CD14-positive monocyte (primary cell): ENCODE data around the gene CDCP2. TPM values are rescaled to one million over a fixed set of nuclear protein-coding genes. Genes with fewer than 3 reads are reported as not detected.

ENCODE experiments used
- DNase-seq, 3 donors: peaks; one replicate each; pipeline ENCODE4 v3.0.0-alpha.2; 2011 to 2022
- H2AFZ ChIP-seq: 2 replicates; pipeline ENCODE4 v1.6.0; 2012; ENCODE audit warnings: mild to moderate bottlenecking, low read depth, low read length, inconsistent platforms; ENCODE audit not compliant: insufficient read depth, poor library complexity, severe bottlenecking
- H3K27ac ChIP-seq, 2 donors: 1 replicate in 1 of 2; 2 replicates in 1 of 2; pipeline ENCODE4 v1.5.1; 2012 to 2013; ENCODE audit warnings: low read length in 2 of 2, control low read depth in 1 of 2, inconsistent platforms in 1 of 2, low read depth in 1 of 2, mild to moderate bottlenecking in 1 of 2
- H3K27me3 ChIP-seq, 2 donors: one replicate each; pipeline versions ENCODE4 v1.6.0 to v1.6.1; 2011 to 2013; ENCODE audit warnings: low read length in 2 of 2; ENCODE audit not compliant: control insufficient read depth in 2 of 2, insufficient read depth in 2 of 2
- H3K36me3 ChIP-seq, 2 donors: replicated peaks in 1 of 2; 1 replicate in 1 of 2; 2 replicates in 1 of 2; pipeline versions ENCODE4 v1.5.1 to v1.6.1; 2012 to 2013; ENCODE audit warnings: low read length in 2 of 2, control low read depth in 1 of 2, inconsistent platforms in 1 of 2, mild to moderate bottlenecking in 1 of 2; ENCODE audit not compliant: insufficient read depth in 2 of 2, control insufficient read depth in 1 of 2
- H3K4me1 ChIP-seq, 2 donors: 1 replicate in 1 of 2; 2 replicates in 1 of 2; pipeline versions ENCODE4 v1.5.1 to v1.6.1; 2012 to 2013; ENCODE audit warnings: low read length in 2 of 2, control low read depth in 1 of 2, inconsistent platforms in 1 of 2, mild to moderate bottlenecking in 1 of 2, moderate library complexity in 1 of 2; ENCODE audit not compliant: insufficient read depth in 2 of 2, control insufficient read depth in 1 of 2
- H3K4me2 ChIP-seq: replicated peaks from 2 replicates; pipeline ENCODE3; 2012; ENCODE audit warnings: low read length, moderate library complexity, mild to moderate bottlenecking; ENCODE audit not compliant: poor library complexity, severe bottlenecking; ENCODE audit errors: extremely low read depth
- H3K4me3 ChIP-seq, 3 experiments: fragments of 200-600 bp in 1 of 3; sonication (generic) in 1 of 3; replicated peaks in 1 of 3; 1 replicate in 2 of 3; 2 replicates in 1 of 3; pipeline ENCODE4 v1.5.1; 2011 to 2013; ENCODE audit warnings: low read length in 3 of 3, mild to moderate bottlenecking in 3 of 3, control low read depth in 2 of 3, low read depth in 2 of 3, inconsistent platforms in 1 of 3, moderate library complexity in 1 of 3
- H3K79me2 ChIP-seq: 2 replicates; pipeline ENCODE4 v1.6.0; 2012; ENCODE audit warnings: mild to moderate bottlenecking, control low read depth, inconsistent platforms, low read length, moderate library complexity; ENCODE audit not compliant: insufficient read depth
- H3K9ac ChIP-seq: 2 replicates; pipeline ENCODE4 v1.6.0; 2017; ENCODE audit warnings: low read length, mild to moderate bottlenecking; ENCODE audit not compliant: insufficient read depth, poor library complexity, severe bottlenecking
- H3K9me3 ChIP-seq, 2 donors: replicated peaks in 1 of 2; 1 replicate in 1 of 2; 2 replicates in 1 of 2; pipeline versions ENCODE4 v1.5.1 to v1.6.1; 2012 to 2013; ENCODE audit warnings: low read length in 2 of 2, control low read depth in 1 of 2; ENCODE audit not compliant: control insufficient read depth in 1 of 2, insufficient read depth in 1 of 2
- H4K20me1 ChIP-seq: 2 replicates; pipeline ENCODE4 v1.6.0; 2012; ENCODE audit warnings: mild to moderate bottlenecking, low read length, control low read depth, moderate library complexity; ENCODE audit not compliant: insufficient read depth
- H3K27ac Mint-ChIP-seq, 7 donors: one replicate each; pipeline ENCODE4 v1.8.0; 2020; ENCODE audit warnings: mild to moderate bottlenecking in 7 of 7, mixed read lengths in 7 of 7, moderate library complexity in 6 of 7, inconsistent platforms in 2 of 7
- H3K27me3 Mint-ChIP-seq, 3 donors: one replicate each; pipeline ENCODE4 v1.8.0; 2021 to 2022; ENCODE audit warnings: low read depth in 3 of 3, mild to moderate bottlenecking in 3 of 3, mixed read lengths in 3 of 3, moderate library complexity in 3 of 3, inconsistent platforms in 1 of 3
- H3K36me3 Mint-ChIP-seq, 2 donors: one replicate each; pipeline ENCODE4 v1.8.0; 2020; ENCODE audit warnings: mixed read lengths in 2 of 2, inconsistent platforms in 1 of 2, mild to moderate bottlenecking in 1 of 2
- H3K4me1 Mint-ChIP-seq: one replicate; pipeline ENCODE4 v1.8.0; 2020; ENCODE audit warnings: mild to moderate bottlenecking, mixed read lengths
- H3K4me3 Mint-ChIP-seq, 2 donors: one replicate each; pipeline ENCODE4 v1.8.0; 2020; ENCODE audit warnings: mild to moderate bottlenecking in 2 of 2, mixed read lengths in 2 of 2, moderate library complexity in 1 of 2
- H3K9me3 Mint-ChIP-seq, 7 donors: one replicate each; pipeline ENCODE4 v1.8.0; 2020 to 2022; ENCODE audit warnings: mixed read lengths in 7 of 7, mild to moderate bottlenecking in 6 of 7, moderate library complexity in 6 of 7, inconsistent platforms in 2 of 7
- WGBS: methylation state at CpG from one replicate; pipeline ENCODE4 v1.1.5; 2013; ENCODE audit warnings: missing lambda C conversion rate; ENCODE audit not compliant: insufficient coverage; 5-methylcytosine and 5-hydroxymethylcytosine counted together
- intact Hi-C, 2 donors: fragments of 100-400 bp; cut with micrococcal nuclease; formaldehyde crosslinking; loops; one replicate each; pipeline versions ENCODE4 v1.15.0 to v1.15.1; 2023
- polyA plus RNA-seq, 3 donors: library from polyadenylated mRNA; depleted of rRNA in 1 of 3; unstranded in 2 of 3; stranded (reverse) in 1 of 3; fragments of 300-500 nt in 2 of 3; fragments of >200 nt in 1 of 3; fragmentation: Illumina TruSeq in 2 of 3; gene quantifications; 1 replicate in 2 of 3; 2 replicates in 1 of 3; pipeline ENCODE4 v1.2.3, GENCODE V29; 2012 to 2021
- TF ChIP-seq, protein P1 (sequence below): fragments of 200-600 bp; IDR thresholded peaks from one replicate; pipeline ENCODE4 v1.8.0; 2022; ENCODE audit warnings: antibody characterized with exemption, mild to moderate bottlenecking

CDCP2 gene
- polyA plus RNA-seq, 3 donors, result 0.09 TPM; not detected in 2

DNA sequence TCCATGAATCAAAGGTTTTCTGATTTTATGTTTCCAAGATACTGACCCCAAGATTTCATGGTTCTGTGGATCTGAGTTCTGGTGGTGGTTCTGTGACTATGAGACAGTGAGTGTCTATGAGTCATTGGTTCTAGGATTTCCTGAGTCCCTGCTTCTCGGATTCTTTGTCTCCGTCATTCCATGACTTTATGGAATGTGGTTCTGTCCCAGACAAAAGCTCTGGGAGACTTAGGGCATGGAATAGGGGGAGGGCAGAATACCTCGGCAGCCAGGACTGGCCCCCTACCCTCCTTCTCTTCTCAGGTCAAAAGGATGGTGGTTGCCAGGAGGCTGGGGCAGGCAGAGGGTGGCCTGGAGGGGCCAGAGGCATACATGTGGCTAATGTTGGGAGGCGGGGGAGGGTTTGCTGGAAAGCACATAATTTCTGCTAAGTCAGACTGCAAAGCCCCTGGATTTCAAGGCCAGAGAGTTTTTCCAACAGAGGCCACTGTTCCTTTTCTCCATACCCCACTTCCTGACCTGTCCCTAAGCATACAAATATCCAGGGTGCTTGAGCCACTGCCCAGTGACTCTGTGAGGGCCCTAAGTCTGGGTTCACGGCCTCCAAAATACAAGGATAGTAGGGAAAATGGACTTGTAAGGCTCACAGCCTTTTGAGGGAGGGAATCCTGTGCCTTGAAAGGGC lies 17.2 kb downstream of the CDCP2 start:
- no peaks in the 10 kb centered on the region for H3K27me3 ChIP-seq
- TF ChIP-seq, protein P1, sequence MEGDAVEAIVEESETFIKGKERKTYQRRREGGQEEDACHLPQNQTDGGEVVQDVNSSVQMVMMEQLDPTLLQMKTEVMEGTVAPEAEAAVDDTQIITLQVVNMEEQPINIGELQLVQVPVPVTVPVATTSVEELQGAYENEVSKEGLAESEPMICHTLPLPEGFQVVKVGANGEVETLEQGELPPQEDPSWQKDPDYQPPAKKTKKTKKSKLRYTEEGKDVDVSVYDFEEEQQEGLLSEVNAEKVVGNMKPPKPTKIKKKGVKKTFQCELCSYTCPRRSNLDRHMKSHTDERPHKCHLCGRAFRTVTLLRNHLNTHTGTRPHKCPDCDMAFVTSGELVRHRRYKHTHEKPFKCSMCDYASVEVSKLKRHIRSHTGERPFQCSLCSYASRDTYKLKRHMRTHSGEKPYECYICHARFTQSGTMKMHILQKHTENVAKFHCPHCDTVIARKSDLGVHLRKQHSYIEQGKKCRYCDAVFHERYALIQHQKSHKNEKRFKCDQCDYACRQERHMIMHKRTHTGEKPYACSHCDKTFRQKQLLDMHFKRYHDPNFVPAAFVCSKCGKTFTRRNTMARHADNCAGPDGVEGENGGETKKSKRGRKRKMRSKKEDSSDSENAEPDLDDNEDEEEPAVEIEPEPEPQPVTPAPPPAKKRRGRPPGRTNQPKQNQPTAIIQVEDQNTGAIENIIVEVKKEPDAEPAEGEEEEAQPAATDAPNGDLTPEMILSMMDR, result no peak
- H3K4me1 ChIP-seq, result no peaks in the 10 kb centered on the region
- H3K4me2 ChIP-seq, result no peak overlapping the region
- no peak for DNase-seq
- no peaks in the 10 kb centered on the region for H4K20me1 ChIP-seq
- H3K4me3 ChIP-seq, result no peak overlapping the region
- no peak overlapping the region for H3K27ac ChIP-seq
- Mint-ChIP-seq H3K36me3 (no peaks in the 10 kb centered on the region), H3K4me1 (no peaks in the 10 kb centered on the region), H3K27ac (no peak overlapping the region), H3K27me3 (peaks cover 0 to 1% (median 0%) of the 10 kb centered on the region in 3 donors), H3K9me3 (peaks cover 0 to 3% (median 0%) of the 10 kb centered on the region in 7 donors), H3K4me3 (no peak overlapping the region)
- no peaks in the 10 kb centered on the region for H3K36me3 ChIP-seq
- intact Hi-C loops, result no loop called here
- H3K9ac ChIP-seq, result no peak overlapping the region
- no peak overlapping the region for H2AFZ ChIP-seq
- H3K79me2 ChIP-seq, result no peaks in the 10 kb centered on the region
- no peaks in the 10 kb centered on the region for H3K9me3 ChIP-seq
- 100% methylated on average over 1 of the region's 5 CpGs for WGBS

DNA sequence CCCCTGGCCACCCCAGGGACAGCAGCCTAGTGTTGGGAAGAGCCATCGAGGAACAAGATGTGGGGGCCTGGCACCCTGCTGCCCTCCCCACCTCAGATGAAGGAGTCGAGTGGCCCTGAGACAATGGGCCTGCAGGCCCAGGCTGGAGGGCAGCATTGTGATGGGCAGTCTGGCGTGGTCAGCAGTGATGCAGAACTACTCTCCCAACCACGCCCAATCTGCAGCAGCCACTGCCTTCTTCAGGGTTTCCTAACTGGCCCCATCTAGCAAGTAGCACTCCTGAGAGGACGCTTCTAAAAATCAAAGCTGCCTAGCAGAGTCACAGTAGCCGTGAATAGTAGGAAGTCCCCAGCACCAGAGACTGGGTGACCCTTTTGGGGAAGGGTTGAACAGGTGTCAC lies 18.5 kb downstream of the CDCP2 start:
- Histone ChIP-seq H3K27me3 (no peaks in the 10 kb centered on the region), H3K9me3 (no peaks in the 10 kb centered on the region), H4K20me1 (no peaks in the 10 kb centered on the region), H2AFZ (no peak overlapping the region), H3K4me2 (no peak overlapping the region), H3K9ac (no peak overlapping the region), H3K4me3 (no peak overlapping the region), H3K36me3 (no peaks in the 10 kb centered on the region), H3K27ac (no peak overlapping the region), H3K4me1 (no peaks in the 10 kb centered on the region), H3K79me2 (no peaks in the 10 kb centered on the region)
- no peak overlapping the region for H3K27ac Mint-ChIP-seq
- DNase-seq, result no peak
- H3K36me3 Mint-ChIP-seq, result no peaks in the 10 kb centered on the region
- peaks cover 0 to 1% (median 0%) of the 10 kb centered on the region in 3 donors for H3K27me3 Mint-ChIP-seq
- 92% methylated on average over 5 of the region's 6 CpGs for WGBS
- no peak overlapping the region for H3K4me3 Mint-ChIP-seq
- peaks cover 0 to under 1% (median 0%) of the 10 kb centered on the region in 7 donors for H3K9me3 Mint-ChIP-seq
- H3K4me1 Mint-ChIP-seq, result no peaks in the 10 kb centered on the region
- TF ChIP-seq, protein P1, result no peak
- intact Hi-C loops, result no loop called here
